Hematopoietic multipotent progenitor cell treated with erythropoietin and hydrocortisone succinate and interleukin-3 and kit ligand, for 15 days (in vitro differentiated cells): ENCODE results near the gene ETF1.
"Not testable (repeated sequence)": the region's sequence is repeated elsewhere in the genome, so short reads cannot be mapped to it uniquely, and the experiment has no call there.

Experiments used
- DNase-seq: peaks from one replicate; pipeline ENCODE4 v3.0.0-alpha.2; 2015; ENCODE audit warnings: low spot score

The ETF1 gene

DNA sequence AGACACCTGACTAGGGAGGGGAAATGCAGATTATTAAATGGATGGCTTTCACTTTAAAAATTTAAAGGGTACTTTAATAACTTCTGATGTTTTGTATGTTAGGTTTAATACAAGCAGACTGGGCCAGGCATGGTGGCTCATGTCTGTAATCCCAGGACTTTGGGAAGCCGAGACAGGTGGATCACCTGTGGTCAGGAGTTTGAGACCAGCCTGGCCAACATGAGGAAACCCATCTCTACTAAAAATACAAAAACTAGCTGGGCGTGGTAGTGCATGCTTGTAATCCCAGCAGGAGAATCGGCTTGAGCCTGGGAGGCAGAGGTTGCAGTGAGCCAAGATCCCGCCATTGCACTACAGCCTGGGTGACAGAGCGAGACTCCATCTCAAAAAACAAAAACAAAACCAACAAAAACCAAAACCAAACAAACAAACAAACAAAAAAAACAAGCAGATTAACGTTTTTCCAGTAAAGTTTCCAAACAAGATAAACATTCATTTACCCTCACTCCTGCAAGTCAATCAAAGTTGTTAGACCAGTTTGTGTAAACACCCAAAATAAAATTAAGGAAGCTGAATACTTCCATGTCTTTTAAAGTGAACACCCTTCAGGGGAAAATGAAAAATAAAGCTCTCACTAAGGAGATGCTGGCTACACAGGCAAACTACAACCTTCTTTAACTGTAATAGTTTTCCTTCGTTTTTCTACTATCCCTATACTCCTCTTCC lies 14.1 kb downstream of the ETF1 start:
- DNase-seq: no peak

DNA sequence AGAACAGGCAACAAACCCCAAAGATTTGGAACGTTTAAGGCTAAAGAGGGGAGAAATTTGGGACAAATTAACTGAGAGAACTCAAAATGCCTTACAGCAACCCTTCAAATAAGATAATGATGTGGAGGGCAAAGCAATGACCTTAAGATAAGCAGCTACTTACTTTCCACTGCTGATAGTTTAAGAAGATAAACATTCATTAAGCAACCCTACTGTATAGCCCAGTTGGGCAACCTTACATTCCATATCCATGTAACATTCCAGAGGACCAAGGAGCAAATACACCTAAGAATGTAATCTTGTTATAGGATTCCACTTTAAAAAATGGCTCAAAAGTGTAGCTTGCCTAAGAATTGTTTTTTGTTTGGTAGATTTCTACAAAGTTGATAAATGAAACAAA lies 14.8 kb downstream of the ETF1 start:
- DNase-seq: no peak

DNA sequence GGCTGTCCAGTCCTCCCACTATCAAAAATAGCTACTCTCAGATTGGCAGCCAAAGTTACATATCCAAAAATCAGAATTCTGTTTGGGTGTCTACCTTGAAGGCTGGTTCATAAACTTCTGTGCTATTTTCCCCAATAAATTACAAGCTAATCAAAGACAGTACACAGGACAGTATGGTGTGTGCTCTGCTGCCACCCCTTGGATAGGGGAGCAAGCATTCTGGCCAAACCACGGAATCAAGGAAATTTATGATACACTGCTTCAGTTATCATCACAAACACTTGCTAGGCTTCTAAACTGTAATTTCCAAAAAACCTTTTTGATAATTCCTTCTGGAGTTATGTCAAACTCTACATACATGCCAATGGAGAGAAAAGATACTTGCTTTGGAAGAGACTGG lies 15.9 kb downstream of the ETF1 start:
- DNase-seq: no peak

DNA sequence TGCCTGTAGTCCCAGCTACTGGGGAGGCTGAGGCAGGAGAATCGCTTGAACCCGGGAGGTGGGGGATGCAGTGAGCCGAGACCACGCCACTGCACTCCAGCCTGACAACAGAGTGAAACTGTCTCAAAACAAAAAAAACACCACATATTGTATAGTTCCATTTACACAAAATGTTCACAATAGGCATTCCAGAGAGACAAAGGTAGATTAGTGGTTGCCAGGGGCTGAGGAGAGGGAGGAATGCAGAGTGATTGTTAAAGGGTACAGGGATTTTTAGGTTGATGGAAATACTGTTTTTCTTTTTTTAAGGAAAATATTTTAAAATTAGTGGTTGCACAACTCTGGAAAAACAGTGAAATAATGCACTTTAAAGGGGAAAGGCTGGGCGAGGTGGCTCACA lies 19.6 kb downstream of the ETF1 start:
- no peak for DNase-seq

GRCh38 chr5:138520971-138521370 lies 22.1 kb downstream of the ETF1 start:
- no peak for DNase-seq

DNA sequence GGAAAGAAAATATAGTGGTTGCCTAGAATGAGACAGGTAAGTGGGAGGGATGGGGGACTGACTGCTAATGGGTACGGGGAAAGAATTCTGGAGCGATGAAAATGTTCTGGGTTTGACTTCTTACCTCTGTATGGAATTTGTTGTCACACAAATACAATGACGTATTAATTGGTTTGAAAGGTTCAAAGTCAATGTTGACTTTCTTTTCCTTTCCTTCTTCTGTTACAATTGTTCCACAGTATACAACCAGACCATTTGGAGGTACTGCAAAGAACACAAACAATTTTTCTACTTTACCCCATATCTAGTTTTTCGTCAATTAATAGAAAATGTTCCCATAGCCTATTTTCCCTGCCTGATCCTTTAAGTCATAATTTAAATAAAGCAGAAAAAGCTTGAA lies 25.6 kb downstream of the ETF1 start:
- DNase-seq: no peak

DNA sequence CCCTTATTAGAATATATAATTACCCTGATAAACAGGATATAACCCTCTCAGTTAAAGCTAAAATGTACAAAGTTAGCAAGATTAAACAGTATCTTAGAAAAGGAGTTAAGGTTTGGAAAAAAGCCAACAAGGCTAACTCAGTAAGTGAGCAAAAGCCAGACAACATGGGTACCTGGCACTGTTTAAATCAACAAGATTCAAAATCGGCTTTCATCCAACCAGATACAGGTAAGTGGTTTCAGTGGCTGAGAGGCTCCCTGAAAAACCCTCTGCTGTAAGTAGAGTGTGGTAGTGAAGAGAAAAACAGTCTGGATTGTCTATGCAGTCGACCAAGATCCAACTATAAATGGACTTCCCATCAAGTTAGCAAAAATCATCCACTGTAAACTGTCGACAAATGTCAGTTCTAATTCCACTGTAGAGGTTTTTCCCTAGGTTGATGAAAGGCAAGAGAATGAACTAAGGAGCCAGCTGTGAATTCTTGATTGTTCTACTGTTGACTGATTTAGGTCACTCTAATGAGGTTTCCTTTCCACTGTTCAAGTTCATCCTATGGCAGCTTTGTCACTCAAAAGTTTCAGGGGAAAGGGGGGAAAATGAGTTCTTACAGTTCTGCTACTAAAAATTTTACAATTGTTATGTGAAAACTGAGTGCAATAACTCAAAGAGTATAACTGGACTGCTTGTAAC lies 27.3 kb downstream of the ETF1 start:
- DNase-seq: no peak

- DNase-seq: no peak
Measured at GRCh38 chr5:138514021-138514420, 29.0 kb downstream of the ETF1 start.

DNA sequence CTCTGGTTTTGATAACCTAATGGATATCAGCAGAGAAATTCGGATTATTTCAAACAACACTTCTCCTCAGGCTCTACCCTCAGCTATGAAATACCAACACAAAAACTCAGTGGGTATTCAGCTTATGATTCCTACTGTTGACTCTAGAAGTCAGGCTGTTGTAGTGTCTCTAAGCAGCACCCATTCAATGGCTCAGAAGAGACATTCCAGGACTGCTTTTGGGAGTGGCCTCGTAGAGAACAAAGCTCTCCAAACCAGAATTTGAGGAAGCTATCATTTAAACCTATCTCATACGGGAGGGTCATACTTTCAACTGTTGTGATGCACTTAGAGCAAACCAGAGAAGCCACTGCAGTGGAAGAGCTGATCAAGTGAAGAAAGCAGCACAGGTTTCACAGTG lies 34.1 kb downstream of the ETF1 start:
- DNase-seq: no peak

DNA sequence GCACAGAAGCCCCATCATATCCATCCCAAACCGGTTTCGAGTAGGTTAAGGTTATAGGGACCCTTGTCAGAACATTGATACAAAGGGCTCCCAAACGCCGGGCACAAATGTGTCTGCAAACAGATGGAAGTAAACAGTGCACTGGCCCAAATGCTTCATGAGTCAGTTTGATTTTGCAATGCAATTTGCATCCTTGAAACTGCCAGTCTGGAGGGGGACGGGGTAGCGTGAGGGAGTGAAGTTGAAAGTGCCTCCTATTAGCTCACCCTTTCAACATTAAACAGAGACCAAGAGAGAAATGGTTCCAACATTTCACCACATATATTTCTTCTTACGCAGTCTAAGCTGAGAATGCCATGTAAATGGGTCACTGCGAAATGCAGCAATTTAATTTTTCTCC lies 35.6 kb downstream of the ETF1 start:
- DNase-seq: not testable (repeated sequence)

- no peak for DNase-seq
Measured at GRCh38 chr5:138506370-138507306, 36.4 kb downstream of the ETF1 start.

DNA sequence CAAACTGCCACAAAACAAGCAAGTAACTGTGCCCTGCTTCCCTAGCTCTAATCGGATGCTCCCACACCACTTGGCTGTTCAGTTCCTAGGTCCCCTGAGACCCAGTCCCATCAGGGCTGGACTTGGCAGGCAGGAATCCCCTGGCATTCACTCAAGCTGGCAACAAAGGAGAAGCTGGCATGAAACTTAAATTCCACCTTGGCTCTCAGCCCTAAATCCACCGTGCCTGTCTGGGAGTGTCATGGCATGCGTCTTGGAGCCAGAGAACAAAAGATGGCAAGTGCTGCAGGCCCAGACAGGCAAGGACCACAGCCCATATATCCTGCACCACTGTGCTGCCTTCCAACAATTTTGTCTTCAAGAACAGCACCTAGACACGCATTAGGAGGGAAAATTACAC lies 38.2 kb downstream of the ETF1 start:
- no peak for DNase-seq

GRCh38 chr5:138503487-138504270 lies 39.4 kb downstream of the ETF1 start:
- peak; percentile 75 for DNase-seq

- no peak for DNase-seq
Measured at GRCh38 chr5:138502521-138502920, 40.5 kb downstream of the ETF1 start.

GRCh38 chr5:138502121-138502520 lies 40.9 kb downstream of the ETF1 start:
- DNase-seq: no peak

DNA sequence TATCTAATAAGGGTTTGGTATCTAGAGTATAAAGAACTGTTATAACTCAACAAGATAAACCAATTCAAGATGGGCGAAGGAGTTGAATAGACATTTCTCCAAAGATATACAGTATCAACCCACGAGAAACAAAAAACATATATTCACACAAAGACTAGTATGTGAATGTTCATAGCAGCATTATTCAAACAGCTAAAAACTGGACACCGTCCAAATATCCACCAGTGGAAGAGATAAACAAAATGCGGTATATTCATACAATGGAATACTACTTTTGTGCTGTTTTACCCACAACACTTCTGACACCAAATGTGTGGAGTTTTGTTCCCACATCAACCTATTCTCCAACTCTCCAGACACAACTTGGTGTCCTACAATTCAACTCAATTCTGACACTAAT lies 44.7 kb downstream of the ETF1 start:
- no peak for DNase-seq

DNA sequence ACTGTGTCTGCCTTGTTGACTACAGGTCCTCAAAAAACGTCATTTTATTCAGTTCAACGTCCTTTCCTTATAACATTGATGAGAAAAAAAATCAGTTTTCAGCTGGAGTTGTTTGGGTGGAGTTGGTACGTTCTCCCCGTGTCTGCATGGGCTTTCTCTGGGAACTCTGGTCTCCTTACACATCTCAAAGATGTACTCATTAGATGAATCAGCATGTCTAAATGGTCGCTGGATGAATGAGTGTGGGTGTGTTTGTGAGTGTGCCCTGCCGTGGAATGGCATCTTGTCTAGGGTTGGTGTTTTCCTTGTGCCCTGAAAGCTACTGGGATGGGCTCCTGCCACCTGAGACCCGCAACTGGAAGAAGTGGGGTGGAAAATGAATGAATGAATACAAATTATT lies 47.7 kb downstream of the ETF1 start:
- no peak for DNase-seq

GRCh38 chr5:138492560-138493045 lies 50.4 kb downstream of the ETF1 start:
- no peak for DNase-seq

DNA sequence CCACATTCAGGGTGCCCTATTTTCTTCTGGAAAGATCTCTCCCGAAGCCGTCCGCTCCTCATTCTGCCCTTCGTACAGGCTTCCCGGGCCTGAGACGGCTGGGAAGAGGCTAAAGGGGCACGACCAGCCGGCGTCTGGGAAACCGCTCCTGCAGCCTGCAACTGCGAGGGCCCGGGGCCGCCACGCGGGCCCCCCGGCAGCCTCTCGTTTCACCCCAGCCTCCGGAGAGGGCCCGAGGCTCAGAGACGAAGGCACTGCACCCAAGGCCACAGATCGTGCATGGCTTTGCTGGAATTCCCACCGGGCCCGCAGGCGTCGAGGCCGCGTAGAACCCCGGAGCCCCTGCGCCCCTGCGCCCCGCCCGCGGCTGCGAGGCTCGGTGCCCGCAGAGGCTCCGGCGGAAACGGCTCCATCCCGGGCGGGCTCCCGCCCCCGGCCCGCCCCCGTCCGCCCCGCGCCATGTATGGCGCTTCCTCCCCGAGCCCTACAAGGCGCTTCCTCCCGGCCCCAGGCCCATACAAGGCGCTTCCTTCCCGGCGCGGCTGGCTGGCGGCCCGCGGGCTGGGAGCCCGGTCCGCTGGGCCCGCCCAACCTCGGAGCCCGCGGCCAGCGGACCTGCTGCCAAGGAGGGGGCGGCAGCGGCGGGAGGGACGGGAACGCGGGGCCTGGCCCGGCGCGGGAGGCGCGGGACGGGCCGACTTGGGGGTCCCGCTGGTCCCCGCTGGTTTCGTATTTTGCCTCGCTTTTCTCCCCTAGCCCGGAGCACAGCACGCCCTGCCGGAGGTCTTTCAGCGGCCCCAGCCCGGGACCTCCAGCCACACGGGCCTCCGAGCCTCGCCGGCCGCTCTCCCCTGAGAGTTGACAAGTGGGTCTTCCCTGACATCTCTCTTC lies 51.1 kb downstream of the ETF1 start:
- DNase-seq: peak; percentile 65

GRCh38 chr5:138491284-138491648 lies 51.8 kb downstream of the ETF1 start:
- no peak for DNase-seq
